SU-DHL-6 (cell line): ENCODE data around the gene SLC6A11.

Experiments
- CTCF ChIP-seq: fragments of 200-600 bp; sonication (generic); IDR thresholded peaks from one replicate; pipeline ENCODE4 v1.5.1; 2017; ENCODE audit warnings: antibody characterized with exemption, mild to moderate bottlenecking, low read length, moderate library complexity; ENCODE audit not compliant: insufficient read depth, poor library complexity, severe bottlenecking
- EZH2phosphoT487 ChIP-seq: fragments of 200-600 bp; sonication (generic), shearing (Covaris generic); conservative IDR thresholded peaks from 2 replicates; pipeline ENCODE4 v1.6.1; 2018; ENCODE audit warnings: mild to moderate bottlenecking, antibody characterized with exemption, low read length, moderate library complexity, mixed read lengths

- TF ChIP-seq CTCF = no peak
- no peak for TF ChIP-seq EZH2phosphoT487
Measured at GRCh38 chr3:10892622-10893021, 76.6 kb downstream of the SLC6A11 start.
